Central memory CD4-positive, alpha-beta T cell (primary cell): Measurements from ENCODE around the gene SLC7A11.
"Not testable (repeated sequence)": the region's sequence is repeated elsewhere in the genome, so short reads cannot be mapped to it uniquely, and the experiment has no call there.

ENCODE experiments used
- DNase-seq: peaks from one replicate; pipeline ENCODE4 v3.0.0; 2022

Gene SLC7A11

DNA sequence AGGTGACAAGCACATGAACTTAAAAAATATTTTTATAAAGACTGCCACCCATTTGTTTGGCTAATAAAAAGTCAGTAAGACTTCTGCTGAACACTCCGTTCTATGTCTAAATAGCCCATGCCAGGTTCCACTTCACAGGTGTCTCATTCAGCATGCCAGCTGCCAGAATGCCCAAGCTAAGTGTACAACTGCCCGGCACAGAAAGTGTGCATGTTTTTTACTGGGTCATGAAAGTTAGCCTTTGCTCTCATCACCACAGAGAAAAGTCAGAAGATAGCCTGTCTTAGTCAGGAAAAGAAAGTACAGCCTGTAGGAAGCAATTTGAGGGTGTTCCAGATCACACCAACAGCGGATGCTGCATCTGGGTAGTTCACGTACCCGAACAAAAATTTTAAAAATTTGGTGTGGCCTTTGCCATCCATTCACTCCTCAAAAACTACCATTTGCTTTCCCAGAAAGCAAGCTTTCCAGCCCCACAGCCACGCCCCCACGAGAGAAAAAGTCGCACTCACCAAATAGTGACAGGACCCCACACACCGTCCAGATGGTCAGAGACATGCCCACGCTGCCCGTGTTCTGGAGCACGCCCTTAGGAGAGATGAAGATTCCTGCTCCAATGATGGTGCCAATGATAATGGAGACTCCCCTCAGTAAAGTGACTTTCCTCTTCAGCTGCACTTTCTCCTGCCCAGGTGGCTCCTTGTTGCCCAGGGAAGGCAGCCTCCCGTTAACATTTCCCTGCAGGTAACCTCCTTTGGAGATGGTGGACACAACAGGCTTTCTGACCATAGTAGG lies 671 bp downstream of the SLC7A11 start:
- no peak for DNase-seq

DNA sequence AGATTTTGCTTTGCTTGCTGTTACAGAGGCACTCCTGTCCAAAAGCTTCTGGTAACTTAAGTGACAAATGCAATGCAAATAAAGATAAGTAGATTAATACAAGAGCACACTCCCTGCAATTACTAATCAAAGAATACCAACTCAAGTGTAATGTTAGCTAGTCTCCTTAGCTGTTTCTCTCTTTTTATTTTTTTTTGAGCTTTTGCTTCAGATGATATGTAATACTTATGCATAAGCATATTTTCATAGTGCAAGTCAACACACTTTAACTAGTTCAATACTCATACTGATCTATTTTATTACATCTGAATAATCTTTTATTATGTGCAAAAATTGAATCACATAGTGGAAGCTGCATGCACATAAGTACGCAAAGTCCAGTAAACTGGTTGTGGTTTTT lies 2.7 kb downstream of the SLC7A11 start:
- no peak for DNase-seq

DNA sequence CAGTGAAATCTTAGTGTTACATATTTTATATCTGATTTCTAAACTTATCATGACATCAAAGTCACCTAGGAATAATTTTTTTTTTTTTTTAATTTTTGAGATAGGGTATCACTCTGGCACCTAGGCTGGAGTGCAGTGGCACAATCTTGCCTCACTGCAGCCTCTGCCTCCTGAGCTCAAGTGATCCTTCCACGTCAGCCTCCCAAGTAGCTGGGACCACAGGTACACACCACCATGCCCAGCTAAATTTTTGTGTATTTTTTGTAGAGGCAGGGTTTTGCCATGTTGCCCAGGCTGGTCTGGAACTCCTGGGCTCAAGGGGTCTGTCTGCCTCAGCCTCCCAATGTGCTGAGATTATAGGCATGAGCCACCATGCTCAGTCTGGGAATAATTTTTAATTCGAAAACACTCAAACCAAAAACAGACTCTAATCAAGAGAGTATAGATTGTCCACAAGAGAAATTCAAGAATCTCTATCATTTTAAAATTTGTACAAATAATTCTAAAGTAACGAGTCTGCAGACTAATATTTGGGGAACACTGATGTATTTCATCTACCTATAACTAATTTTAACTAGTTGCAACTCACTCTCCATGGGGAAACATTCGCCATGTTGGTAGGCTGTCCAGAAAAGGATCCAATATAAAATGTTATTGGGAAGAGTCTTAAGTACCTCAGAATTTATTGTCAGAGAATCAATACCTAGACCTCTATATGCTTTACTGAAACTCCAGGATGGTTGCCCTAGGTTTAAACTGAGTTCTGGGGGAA lies 3.4 kb downstream of the SLC7A11 start:
- no peak for DNase-seq

DNA sequence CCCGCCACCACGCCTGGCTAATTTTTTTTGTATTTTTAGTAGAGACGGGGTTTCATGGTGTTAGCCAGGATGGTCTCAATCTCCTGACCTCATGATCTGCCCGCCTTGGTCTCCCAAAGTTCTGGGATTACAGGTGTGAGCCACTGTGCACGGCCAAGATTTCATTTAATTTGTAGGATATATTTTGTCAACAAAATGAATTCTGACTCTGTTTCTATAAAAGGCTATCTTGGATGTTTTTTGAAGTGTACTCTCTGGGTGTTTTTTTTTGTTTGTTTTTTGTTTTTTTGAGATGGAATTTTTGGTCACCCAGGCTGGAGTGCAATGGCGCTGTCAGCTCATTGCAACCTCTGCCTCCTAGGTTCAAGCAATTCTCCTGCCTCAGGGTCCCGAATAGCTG lies 5.0 kb downstream of the SLC7A11 start:
- not testable (repeated sequence) for DNase-seq

DNA sequence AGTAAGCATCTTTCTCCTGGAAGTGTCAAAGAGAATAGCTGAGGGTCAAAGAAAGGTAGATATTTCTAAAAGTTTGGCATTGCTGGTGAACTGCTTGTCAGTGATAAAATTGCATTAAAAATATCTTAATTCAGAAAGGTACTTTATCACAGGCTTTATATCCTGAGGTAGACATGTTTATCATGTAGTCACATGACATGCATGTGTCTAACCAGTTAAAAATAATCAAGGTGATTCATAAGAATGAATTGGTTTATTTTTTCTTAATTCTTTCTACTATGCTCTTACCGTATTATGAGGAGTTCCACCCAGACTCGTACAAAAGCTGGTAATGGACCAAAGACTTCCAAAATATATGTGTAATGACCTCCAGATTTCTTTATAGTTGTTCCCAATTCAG lies 6.1 kb downstream of the SLC7A11 start:
- DNase-seq: no peak

- no peak for DNase-seq
Observed at GRCh38 chr4:138235419-138235952, 6.7 kb downstream of the SLC7A11 start.

GRCh38 chr4:138234248-138234647 lies 7.9 kb downstream of the SLC7A11 start:
- DNase-seq: no peak

GRCh38 chr4:138233313-138234034 lies 8.7 kb downstream of the SLC7A11 start:
- no peak for DNase-seq

- no peak for DNase-seq
Observed at GRCh38 chr4:138232364-138232763, 9.8 kb downstream of the SLC7A11 start.

- no peak for DNase-seq
Observed at GRCh38 chr4:138230048-138230447, 12.1 kb downstream of the SLC7A11 start.

- no peak for DNase-seq
Observed at GRCh38 chr4:138229160-138229559, 13.0 kb downstream of the SLC7A11 start.

DNA sequence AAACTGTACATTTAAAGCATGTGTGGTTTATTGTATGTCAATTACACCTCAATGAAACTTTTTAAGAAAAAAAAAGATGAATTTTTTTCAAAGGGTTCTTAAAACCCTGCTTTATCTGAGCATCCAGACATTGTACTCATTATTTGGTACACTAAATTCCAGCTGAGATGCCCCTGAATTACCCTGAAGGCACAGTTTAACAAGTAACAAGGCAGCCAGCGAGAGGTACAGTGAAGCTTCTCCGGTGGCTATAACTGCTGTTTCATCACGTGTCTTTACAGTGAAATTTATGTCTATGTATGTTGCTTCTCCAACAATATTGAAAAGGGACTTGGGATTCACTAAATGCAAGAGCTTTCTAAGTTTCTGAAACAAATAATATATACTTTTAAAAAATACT lies 15.8 kb downstream of the SLC7A11 start:
- no peak for DNase-seq

DNA sequence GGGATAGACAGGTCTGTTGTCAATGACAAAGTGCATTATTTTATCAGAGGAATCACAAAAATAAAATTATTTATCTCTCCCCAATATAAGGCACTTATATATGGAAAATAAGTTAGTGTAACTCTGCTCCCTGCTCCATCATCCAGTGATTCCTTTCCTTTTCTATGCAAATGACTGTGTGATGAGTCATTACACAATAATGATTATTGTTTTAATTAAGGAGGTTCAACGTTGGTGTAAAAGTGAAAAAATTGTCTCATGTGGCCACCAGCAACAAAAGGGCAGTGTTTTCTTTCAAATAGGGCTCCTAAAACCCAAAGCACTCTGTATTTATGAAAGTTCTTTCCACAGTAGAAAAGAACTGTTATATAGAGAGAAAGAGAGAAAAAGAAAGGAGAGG lies 16.7 kb downstream of the SLC7A11 start:
- no peak for DNase-seq

DNA sequence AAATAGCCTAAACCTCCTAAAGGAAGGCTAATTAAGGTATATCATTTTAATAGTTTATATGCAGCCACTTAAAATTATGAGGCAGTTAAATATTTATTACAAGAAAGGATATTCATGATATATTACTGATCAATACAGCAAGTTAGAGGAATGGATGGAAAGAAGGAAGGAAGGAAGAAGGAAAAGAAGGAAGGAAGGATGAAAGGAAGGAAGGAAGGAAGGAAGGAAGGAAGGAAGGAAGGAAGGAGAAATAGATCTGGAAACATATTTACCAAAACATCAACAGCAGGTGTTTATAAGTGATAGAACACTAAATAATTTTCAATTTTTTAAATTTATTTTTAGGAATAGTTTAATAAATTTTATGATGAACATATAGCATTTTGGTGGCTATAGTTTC lies 17.5 kb downstream of the SLC7A11 start:
- no peak for DNase-seq

GRCh38 chr4:138223231-138223910 lies 18.8 kb downstream of the SLC7A11 start:
- DNase-seq: no peak

GRCh38 chr4:138222046-138222445 lies 20.1 kb downstream of the SLC7A11 start:
- no peak for DNase-seq

- no peak for DNase-seq
Observed at GRCh38 chr4:138218976-138219375, 23.2 kb downstream of the SLC7A11 start.

DNA sequence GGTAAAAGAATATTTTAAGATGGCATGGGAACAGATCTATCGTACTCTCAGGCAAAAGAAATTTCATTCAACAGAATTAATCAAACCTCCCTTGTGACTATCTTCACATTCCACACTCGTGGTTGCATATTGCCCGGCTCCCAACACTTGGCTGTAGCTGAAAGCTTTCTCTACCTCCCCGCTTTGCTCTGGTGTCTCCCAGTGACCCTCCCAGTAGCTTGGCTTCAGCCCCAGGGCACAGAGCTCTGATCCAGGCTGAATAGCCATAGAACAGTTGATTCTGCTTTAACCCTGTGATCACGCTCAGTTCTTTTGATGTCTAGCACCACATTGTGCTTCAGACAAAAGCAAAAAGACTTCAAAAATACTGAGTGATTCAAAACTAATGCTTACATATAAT lies 24.6 kb downstream of the SLC7A11 start:
- no peak for DNase-seq

DNA sequence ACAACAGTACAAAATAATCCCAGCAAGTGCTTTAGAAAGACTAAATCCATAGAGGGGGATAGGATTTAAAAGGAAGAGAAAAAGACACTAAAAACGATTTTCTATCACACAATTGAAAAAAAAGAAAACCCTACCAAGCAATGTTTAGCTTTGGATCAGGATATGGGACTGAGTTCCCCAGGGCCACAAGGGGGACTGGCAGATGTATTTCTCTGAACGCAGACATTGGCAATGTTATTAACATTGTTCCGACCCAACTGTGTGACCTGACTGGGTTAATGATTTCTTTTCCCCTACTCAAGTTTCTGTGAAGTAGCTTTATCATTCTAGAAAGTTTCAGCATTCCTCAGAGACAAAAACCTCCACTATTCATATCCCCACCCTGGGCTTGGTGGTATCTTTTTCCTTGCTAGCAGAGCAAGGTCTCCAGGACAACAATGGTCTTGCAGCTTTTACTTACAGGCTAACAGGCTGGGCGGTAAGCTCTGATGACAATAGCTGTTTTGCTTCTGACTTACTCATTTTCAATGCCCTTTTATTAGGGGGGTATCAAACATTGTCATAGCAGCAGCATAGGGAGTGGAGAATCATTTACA lies 25.8 kb downstream of the SLC7A11 start:
- no peak for DNase-seq

DNA sequence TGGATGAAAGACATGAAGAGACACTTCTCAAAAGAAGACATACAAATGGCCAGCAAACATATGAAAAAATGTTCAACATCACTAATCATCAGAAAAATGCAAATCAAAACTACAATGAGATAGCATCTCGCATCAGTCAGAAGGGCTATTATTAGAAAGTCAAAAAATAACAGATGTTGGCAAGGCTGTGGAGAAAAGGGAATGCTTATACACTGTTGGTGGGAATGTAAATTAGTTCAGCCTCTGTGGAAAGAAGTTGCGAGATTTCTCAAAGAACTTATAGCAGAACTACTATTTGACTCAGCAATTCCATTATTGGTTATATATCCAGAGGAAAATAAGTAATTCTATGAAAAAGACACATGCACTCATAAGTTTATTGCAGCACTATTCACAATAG lies 31.6 kb downstream of the SLC7A11 start:
- DNase-seq: not testable (repeated sequence)

GRCh38 chr4:138209094-138209493 lies 33.1 kb downstream of the SLC7A11 start:
- no peak for DNase-seq

DNA sequence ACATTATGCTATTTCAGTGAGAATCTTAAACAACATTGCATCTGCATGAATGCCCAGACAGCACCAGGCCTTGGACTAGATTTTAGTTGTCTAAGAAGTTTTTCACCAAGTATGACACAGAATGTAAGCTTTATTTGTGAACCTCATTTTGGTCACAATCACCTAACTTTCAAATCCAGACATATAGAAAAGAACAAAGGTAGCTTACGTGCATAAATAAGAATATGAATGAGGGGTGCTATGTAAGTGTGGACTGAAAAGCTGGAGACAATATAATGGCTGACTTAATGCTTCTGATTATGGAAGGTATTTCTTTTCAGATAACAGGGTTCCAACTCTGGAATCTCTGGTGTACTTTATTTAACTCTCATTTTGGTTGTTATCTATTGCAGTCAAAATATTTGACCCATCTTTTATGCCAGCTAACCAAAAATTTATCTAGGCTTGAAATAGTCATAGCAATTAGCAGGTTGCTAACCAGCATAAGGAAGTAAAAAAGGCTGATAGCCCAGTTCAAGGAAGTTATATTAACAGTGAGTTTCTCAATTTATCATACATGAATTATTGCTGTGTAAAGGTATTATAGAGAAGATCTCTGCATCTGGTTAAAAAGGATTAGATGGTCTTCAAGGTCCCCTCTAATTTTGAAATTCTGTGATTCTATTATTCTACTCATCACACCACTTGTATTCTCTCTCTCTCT lies 36.5 kb downstream of the SLC7A11 start:
- no peak for DNase-seq
